Panc1 (cell line): ENCODE data around the gene FAM83G. TPM values are rescaled to one million over a fixed set of nuclear protein-coding genes. Genes with fewer than 3 reads are reported as not detected.

Experiments used
- ATAC-seq: fragments of 200-7000 bp; cut with Tn5 transposase; 2 replicates; pipeline ENCODE4 v1.9.1; 2020; ENCODE audit warnings: mild to moderate bottlenecking, moderate library complexity
- BruUV-seq: library from RNA; stranded (reverse); fragments of 400-500 nt; replicated peaks from 2 replicates; lab custom pipeline; 2021; lab: Mats Ljungman, UMichigan
- CTCF ChIA-PET: fragments of 300-600 bp; sonication (Branson Sonifier 250); formaldehyde crosslinking; loops from one replicate; lab custom pipeline; 2022; ENCODE audit warnings: antibody characterized with exemption; lab: Charles Lee
- POLR2A ChIA-PET: fragments of 300-600 bp; sonication (Branson Sonifier 250); formaldehyde crosslinking; loops from one replicate; lab custom pipeline; 2022; ENCODE audit warnings: antibody characterized with exemption; lab: Charles Lee
- DNase-seq: peaks from one replicate; pipeline ENCODE4 v3.0.0-alpha.2; 2010; ENCODE audit warnings: low read depth, low spot score
- H3K27ac ChIP-seq: 2 replicates; pipeline ENCODE4 v1.5.1; 2011; ENCODE audit warnings: mild to moderate bottlenecking, low read length, inconsistent platforms
- H3K27me3 ChIP-seq: fragments of 200-500 bp; sonication (Bioruptor generic); 2 replicates; pipeline ENCODE4 v1.6.0; 2014; ENCODE audit warnings: low read length, inconsistent platforms; ENCODE audit not compliant: control insufficient read depth, insufficient read depth
- H3K36me3 ChIP-seq: fragments of 200-500 bp; sonication (Bioruptor generic); 2 replicates; pipeline ENCODE4 v1.5.1; 2014; ENCODE audit warnings: inconsistent platforms, mild to moderate bottlenecking, low read length, moderate library complexity; ENCODE audit not compliant: control insufficient read depth, insufficient read depth
- H3K4me1 ChIP-seq: 2 replicates; pipeline ENCODE4 v1.5.1; 2011; ENCODE audit warnings: inconsistent platforms, mild to moderate bottlenecking, low read length, moderate library complexity; ENCODE audit not compliant: control insufficient read depth, insufficient read depth
- H3K4me3 ChIP-seq, 2 experiments: 2 replicates each; pipeline ENCODE4 v1.5.1; 2011 to 2012; ENCODE audit warnings: low read depth in 2 of 2, low read length in 2 of 2, mild to moderate bottlenecking in 2 of 2, inconsistent platforms in 1 of 2, moderate library complexity in 1 of 2
- H3K9me3 ChIP-seq: fragments of 200-500 bp; sonication (Bioruptor generic); 2 replicates; pipeline ENCODE4 v1.5.1; 2014; ENCODE audit warnings: low read depth, mild to moderate bottlenecking, inconsistent platforms, low read length, moderate library complexity; ENCODE audit not compliant: control insufficient read depth, insufficient read depth
- POLR2AphosphoS5 ChIP-seq: IDR thresholded peaks from 2 replicates; pipeline ENCODE4 v1.6.1; 2012; ENCODE audit warnings: mild to moderate bottlenecking, low read depth, low read length, moderate library complexity
- SIN3A ChIP-seq: IDR thresholded peaks from 2 replicates; pipeline ENCODE4 v1.6.1; 2012; ENCODE audit warnings: low read depth, mild to moderate bottlenecking, low read length, moderate library complexity, borderline replicate concordance; ENCODE audit not compliant: insufficient read depth
- TCF7L2 ChIP-seq: IDR thresholded peaks from 2 replicates; pipeline ENCODE4 v1.6.1; 2011; ENCODE audit warnings: mild to moderate bottlenecking, low read depth, low read length, inconsistent platforms
- in situ Hi-C: cut with HindIII; loops from 2 replicates; pipeline ENCODE4 v1.10.0; 2016; ENCODE audit warnings: low sequenced_read_pairs, low pct_unique_long_range_greater_than_20kb
- intact Hi-C: fragments of 100-400 bp; cut with micrococcal nuclease; formaldehyde crosslinking; loops from one replicate; pipeline ENCODE4 v1.10.0; 2022; ENCODE audit not compliant: unreplicated experiment
- total RNA-seq: library from RNA; stranded (reverse); gene quantifications from one replicate; pipeline ENCODE4 v1.2.1, GENCODE V29; 2021; ENCODE audit not compliant: unreplicated experiment
- TF ChIP-seq, protein P1 (sequence below), 2 experiments: IDR thresholded peaks; 2 replicates each; pipeline ENCODE4 v1.6.1; 2011 to 2012; ENCODE audit warnings: low read depth in 2 of 2, control low read depth in 1 of 2, low read length in 1 of 2, mild to moderate bottlenecking in 1 of 2, moderate library complexity in 1 of 2; ENCODE audit not compliant: insufficient read depth in 1 of 2
- TF ChIP-seq, protein P2 (sequence below): fragments of 450-650 bp; IDR thresholded peaks from 2 replicates; pipeline ENCODE4 v1.5.1; 2017; ENCODE audit warnings: mild to moderate bottlenecking

FAM83G gene
- total RNA-seq, 1 experiment from 2014 or later: 17.3 TPM

DNA sequence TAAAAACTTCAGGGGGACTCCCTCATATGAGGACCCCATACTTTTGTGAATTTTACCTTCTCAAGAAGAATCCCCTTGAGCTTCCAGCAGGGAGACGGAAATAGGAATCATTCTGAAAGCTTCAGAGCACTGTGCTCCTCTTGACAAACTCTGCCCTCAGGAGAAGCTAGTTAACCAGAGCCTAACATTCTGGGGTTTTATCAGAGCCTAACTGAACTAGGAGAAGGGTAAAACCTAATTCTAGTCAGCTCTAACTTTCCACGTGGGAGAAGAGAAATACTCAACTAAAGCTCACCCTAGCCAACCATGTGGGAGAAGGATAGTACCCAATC is 65.9 kb downstream of the FAM83G start:
- H3K36me3 ChIP-seq: no peaks in the 10 kb centered on the region
- ATAC-seq: no peak
- no peak overlapping the region for H3K4me3 ChIP-seq
- in situ Hi-C loops: no loop called here
- no peak for DNase-seq
- H3K9me3 ChIP-seq: no peaks in the 10 kb centered on the region
- TF ChIP-seq POLR2AphosphoS5 (no peak), SIN3A (no peak), TCF7L2 (no peak)
- TF ChIP-seq, protein P1, sequence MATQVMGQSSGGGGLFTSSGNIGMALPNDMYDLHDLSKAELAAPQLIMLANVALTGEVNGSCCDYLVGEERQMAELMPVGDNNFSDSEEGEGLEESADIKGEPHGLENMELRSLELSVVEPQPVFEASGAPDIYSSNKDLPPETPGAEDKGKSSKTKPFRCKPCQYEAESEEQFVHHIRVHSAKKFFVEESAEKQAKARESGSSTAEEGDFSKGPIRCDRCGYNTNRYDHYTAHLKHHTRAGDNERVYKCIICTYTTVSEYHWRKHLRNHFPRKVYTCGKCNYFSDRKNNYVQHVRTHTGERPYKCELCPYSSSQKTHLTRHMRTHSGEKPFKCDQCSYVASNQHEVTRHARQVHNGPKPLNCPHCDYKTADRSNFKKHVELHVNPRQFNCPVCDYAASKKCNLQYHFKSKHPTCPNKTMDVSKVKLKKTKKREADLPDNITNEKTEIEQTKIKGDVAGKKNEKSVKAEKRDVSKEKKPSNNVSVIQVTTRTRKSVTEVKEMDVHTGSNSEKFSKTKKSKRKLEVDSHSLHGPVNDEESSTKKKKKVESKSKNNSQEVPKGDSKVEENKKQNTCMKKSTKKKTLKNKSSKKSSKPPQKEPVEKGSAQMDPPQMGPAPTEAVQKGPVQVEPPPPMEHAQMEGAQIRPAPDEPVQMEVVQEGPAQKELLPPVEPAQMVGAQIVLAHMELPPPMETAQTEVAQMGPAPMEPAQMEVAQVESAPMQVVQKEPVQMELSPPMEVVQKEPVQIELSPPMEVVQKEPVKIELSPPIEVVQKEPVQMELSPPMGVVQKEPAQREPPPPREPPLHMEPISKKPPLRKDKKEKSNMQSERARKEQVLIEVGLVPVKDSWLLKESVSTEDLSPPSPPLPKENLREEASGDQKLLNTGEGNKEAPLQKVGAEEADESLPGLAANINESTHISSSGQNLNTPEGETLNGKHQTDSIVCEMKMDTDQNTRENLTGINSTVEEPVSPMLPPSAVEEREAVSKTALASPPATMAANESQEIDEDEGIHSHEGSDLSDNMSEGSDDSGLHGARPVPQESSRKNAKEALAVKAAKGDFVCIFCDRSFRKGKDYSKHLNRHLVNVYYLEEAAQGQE (IDR thresholded peaks at IDR 0.05; ENCODE audit: insufficient read depth in 1 of 2, low read depth in 2 of 2, low read length in 1 of 2): no peak
- TF ChIP-seq, protein P2, sequence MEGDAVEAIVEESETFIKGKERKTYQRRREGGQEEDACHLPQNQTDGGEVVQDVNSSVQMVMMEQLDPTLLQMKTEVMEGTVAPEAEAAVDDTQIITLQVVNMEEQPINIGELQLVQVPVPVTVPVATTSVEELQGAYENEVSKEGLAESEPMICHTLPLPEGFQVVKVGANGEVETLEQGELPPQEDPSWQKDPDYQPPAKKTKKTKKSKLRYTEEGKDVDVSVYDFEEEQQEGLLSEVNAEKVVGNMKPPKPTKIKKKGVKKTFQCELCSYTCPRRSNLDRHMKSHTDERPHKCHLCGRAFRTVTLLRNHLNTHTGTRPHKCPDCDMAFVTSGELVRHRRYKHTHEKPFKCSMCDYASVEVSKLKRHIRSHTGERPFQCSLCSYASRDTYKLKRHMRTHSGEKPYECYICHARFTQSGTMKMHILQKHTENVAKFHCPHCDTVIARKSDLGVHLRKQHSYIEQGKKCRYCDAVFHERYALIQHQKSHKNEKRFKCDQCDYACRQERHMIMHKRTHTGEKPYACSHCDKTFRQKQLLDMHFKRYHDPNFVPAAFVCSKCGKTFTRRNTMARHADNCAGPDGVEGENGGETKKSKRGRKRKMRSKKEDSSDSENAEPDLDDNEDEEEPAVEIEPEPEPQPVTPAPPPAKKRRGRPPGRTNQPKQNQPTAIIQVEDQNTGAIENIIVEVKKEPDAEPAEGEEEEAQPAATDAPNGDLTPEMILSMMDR: no peak
- no TSS peak for BruUV-seq
- ChIA-PET CTCF (interaction anchor here (1.1 kb wide), 2 partner anchors 13 to 22 kb away, joined by 3 read pairs; partner anchors contain the start of gene SLC5A10), POLR2A (no interaction called here)
- H3K27ac ChIP-seq: no peak overlapping the region
- H3K4me1 ChIP-seq: no peaks in the 10 kb centered on the region
- intact Hi-C loops: no loop called here
- H3K27me3 ChIP-seq: no peaks in the 10 kb centered on the region

DNA sequence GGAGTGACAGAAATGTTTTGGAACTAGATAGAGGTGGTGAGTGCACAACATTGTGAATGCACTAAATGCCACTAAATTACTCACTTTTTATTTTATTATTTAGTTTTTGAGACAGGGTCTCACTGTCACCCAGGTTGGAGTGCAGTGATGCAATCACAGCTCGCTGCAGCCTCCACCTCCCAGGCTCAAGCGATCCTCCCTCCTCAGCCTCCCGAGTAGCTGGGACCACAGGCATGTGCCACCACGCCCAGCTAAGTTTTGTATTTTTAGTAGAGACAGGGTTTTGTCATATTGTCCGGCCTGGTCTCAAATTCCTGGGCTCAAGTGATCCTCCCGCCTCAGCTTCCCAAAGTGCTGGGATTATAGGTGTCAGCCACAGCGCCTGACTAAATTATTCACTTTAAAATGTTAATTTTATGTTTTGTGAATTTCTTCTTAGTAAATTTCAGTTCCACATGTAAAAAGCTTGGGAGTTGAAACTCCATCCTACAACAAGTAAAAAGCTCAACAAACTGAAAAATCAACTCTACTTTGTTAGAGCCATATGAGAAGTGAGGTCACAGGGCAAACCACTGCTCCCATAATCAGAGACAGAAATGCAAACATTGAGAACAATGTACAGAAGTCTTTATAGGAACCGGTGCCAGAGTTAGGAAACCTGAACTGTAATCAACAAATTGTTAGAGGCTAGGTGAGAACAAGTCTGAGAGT is 66.4 kb downstream of the FAM83G start:
- TF ChIP-seq, protein P1 (IDR thresholded peaks at IDR 0.05; ENCODE audit: insufficient read depth in 1 of 2, low read depth in 2 of 2, low read length in 1 of 2): no peak
- no peak for TF ChIP-seq SIN3A
- H3K27me3 ChIP-seq: no peaks in the 10 kb centered on the region
- in situ Hi-C loops: no loop called here
- no peak overlapping the region for H3K27ac ChIP-seq
- CTCF ChIA-PET: interaction anchor here (1.1 kb wide), 2 partner anchors 14 to 23 kb away, joined by 3 read pairs; partner anchors contain the start of gene SLC5A10
- POLR2A ChIA-PET: no interaction called here
- no peak for DNase-seq
- ATAC-seq: no peak
- H3K4me1 ChIP-seq: no peaks in the 10 kb centered on the region
- BruUV-seq: no TSS peak
- intact Hi-C loops: no loop called here
- H3K36me3 ChIP-seq: no peaks in the 10 kb centered on the region
- no peaks in the 10 kb centered on the region for H3K9me3 ChIP-seq
- H3K4me3 ChIP-seq: no peak overlapping the region
